Measurements from ENCODE around the gene PLPP7. TPM values are rescaled to one million over a fixed set of nuclear protein-coding genes. Genes with fewer than 3 reads are reported as not detected.
A peak's percentile ranks its signal among the peaks of the same experiment; 100 is the strongest.
"Not testable (repeated sequence)": the region's sequence is repeated elsewhere in the genome, so short reads cannot be mapped to it uniquely, and the experiment has no call there.

The PLPP7 gene
- total RNA-seq, 1 donor from 2014 or later, result 17.3 TPM

DNA sequence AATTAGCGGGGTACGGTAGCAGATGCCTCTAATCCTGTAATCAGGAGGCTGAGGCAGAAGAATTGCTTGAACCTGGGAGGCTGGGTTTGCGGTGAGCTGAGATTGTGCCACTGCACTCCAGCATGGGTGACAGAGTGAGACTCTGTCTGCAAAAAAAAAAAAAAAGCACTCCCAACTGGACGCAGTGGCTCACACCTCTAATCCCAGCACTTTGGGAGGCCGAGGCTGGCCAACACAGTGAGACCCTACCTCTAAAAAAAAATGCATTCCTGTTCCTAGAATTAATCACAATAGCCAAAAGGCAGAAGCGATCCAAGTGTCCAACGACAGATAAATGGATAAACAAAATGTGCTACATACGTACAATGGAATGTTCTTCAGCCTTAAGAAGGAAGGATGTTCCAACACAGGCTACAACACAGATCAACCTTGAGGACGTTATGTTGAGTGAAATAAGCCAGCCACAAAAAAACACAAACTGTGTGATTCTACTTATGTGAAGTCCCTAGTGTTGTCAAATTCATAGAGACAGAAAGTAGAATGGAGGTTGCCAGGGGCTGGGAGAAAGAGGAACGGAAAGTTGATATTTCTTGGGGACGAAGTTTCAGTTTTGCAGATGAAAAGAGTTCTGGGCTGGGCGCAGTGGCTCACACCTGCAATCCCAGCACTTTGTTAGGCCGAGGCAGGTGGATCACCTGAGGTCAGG, 27.0 kb upstream of the PLPP7 start:
- peaks cover 5% of the 10 kb centered on the region for H3K4me1 Mint-ChIP-seq (ENCODE audit: low read depth, unreplicated experiment)
- no peak overlapping the region for H3K27ac Mint-ChIP-seq (ENCODE audit: unreplicated experiment)
- no peaks in the 10 kb centered on the region for H3K27me3 Mint-ChIP-seq (ENCODE audit: unreplicated experiment)
- no peak for DNase-seq
- no peak overlapping the region for H3K4me3 Mint-ChIP-seq (ENCODE audit: unreplicated experiment)
- no peaks in the 10 kb centered on the region for H3K36me3 Mint-ChIP-seq (ENCODE audit: unreplicated experiment)
- H3K9me3 Mint-ChIP-seq (ENCODE audit: unreplicated experiment), result peaks cover 3% of the 10 kb centered on the region
- TF ChIP-seq, protein P1, sequence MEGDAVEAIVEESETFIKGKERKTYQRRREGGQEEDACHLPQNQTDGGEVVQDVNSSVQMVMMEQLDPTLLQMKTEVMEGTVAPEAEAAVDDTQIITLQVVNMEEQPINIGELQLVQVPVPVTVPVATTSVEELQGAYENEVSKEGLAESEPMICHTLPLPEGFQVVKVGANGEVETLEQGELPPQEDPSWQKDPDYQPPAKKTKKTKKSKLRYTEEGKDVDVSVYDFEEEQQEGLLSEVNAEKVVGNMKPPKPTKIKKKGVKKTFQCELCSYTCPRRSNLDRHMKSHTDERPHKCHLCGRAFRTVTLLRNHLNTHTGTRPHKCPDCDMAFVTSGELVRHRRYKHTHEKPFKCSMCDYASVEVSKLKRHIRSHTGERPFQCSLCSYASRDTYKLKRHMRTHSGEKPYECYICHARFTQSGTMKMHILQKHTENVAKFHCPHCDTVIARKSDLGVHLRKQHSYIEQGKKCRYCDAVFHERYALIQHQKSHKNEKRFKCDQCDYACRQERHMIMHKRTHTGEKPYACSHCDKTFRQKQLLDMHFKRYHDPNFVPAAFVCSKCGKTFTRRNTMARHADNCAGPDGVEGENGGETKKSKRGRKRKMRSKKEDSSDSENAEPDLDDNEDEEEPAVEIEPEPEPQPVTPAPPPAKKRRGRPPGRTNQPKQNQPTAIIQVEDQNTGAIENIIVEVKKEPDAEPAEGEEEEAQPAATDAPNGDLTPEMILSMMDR (IDR thresholded peaks at IDR 0.05; ENCODE audit: partially characterized antibody, unreplicated experiment), result no peak

DNA sequence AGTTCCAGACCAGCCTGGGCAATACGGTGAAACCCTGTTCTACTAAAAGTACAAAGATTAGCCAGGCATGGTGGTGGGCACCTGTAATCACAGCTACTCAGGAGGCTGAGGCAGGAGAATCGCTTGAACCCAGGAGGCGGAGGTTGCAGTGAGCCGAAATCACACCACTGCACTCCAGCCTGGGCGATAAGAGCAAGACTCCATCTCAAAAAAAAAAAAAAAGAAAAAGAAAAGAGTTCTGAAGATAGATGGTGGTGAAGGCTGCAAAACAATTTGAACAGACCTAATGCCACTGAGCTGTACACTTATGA, 26.5 kb upstream of the PLPP7 start:
- H3K27me3 Mint-ChIP-seq (ENCODE audit: unreplicated experiment); H3K9me3 Mint-ChIP-seq (ENCODE audit: unreplicated experiment); H3K4me1 Mint-ChIP-seq (ENCODE audit: low read depth, unreplicated experiment); DNase-seq; H3K27ac Mint-ChIP-seq (ENCODE audit: unreplicated experiment); H3K4me3 Mint-ChIP-seq (ENCODE audit: unreplicated experiment); H3K36me3 Mint-ChIP-seq (ENCODE audit: unreplicated experiment): not testable (repeated sequence)

DNA sequence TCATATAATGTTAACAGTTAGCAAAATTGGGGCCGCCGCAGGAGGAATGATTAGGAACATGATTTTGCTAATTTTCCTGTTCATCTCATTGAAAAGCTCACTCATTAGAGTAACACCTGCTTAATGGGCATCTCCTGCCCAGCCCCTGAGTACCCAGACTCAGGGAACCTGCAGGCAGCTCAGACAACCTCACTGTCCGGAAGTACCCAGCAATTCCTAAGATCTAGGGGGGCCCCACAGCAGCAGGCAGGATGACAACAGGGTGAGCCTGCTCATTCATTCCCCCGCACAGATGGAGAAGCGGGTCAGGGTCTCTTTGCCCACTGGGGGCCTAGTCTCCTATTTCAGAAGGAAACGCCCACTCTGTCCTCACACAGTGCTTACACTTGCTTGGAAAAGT, 25.8 kb upstream of the PLPP7 start:
- Mint-ChIP-seq H3K9me3 (ENCODE audit: unreplicated experiment) (peaks cover 3% of the 10 kb centered on the region), H3K36me3 (ENCODE audit: unreplicated experiment) (no peaks in the 10 kb centered on the region), H3K4me3 (ENCODE audit: unreplicated experiment) (no peak overlapping the region), H3K27me3 (ENCODE audit: unreplicated experiment) (no peaks in the 10 kb centered on the region), H3K4me1 (ENCODE audit: low read depth, unreplicated experiment) (peaks cover 3% of the 10 kb centered on the region), H3K27ac (ENCODE audit: unreplicated experiment) (no peak overlapping the region)
- no peak for DNase-seq
- TF ChIP-seq, protein P1 (IDR thresholded peaks at IDR 0.05; ENCODE audit: partially characterized antibody, unreplicated experiment), result no peak

DNA sequence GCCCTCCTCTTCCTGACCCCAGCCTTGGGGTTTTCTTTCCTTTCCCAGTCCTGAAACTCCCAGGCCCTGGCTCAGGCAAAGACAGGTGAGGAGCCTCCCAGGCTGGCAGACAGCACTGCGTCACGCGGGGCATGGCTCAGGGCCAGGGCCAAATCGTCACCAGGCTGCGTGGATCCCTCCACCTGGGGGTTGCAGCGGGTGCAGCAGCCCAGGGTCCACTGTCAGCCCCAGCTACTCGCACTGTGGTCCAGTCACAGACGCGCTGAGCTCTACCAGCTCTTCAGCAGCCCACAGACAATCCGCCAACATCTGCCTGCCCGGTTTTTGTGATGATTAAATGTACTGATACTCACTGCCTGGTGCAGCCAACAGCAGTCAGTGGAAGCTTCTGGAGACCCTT, 25.3 kb upstream of the PLPP7 start:
- Mint-ChIP-seq H3K4me3 (ENCODE audit: unreplicated experiment) (no peak overlapping the region), H3K27me3 (ENCODE audit: unreplicated experiment) (no peaks in the 10 kb centered on the region), H3K9me3 (ENCODE audit: unreplicated experiment) (peaks cover 3% of the 10 kb centered on the region), H3K36me3 (ENCODE audit: unreplicated experiment) (no peaks in the 10 kb centered on the region), H3K4me1 (ENCODE audit: low read depth, unreplicated experiment) (peaks cover 3% of the 10 kb centered on the region), H3K27ac (ENCODE audit: unreplicated experiment) (no peak overlapping the region)
- TF ChIP-seq, protein P1 (IDR thresholded peaks at IDR 0.05; ENCODE audit: partially characterized antibody, unreplicated experiment), result no peak
- DNase-seq, result no peak

DNA sequence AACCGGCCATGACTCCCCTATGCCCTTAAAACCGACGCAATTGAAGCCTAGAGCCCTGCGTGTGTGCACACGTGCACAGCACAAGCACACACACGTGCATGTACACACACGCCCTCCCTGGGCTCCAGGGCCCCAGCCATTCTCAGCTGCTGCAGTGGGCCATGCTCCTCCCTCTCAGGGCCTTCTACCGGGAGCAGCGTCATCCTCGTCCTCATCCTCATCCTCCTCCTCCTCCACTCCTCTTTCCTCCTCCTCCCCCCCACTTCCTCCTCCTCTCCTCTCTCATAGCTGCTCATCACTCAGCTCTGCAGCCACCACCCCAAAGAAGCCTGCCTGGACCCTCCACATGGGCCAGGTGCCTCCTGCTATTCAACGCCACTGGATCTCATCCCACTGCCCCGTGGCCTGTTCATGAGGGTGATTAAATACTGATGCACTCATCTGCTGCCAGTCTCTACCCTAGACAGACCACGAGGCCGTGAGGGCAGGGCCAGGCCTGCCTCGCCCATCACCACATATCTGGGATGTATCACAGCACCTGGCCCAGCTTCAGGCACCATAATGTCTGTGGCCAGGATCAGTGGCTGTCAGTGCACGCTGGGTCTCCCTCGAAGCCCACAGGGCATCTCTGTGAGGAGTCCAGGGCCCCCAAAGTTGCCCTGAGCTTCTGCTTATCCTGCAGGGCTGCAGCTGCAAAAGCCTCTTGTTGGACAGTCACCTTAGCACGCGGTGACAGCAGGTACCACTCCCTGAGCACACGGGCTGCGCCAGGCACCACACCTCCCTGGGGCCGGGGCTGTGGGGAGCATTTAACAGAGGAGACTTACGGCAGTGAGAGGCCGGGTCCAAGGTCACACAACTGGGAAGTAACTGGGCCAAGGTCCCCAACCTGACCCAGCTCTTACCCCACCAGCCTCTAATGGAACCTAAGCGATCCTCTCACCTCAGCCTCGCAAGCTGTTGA, 23.0 kb upstream of the PLPP7 start:
- Mint-ChIP-seq H3K36me3 (ENCODE audit: unreplicated experiment) (no peaks in the 10 kb centered on the region), H3K27ac (ENCODE audit: unreplicated experiment) (peak overlapping the region; percentile 8), H3K27me3 (ENCODE audit: unreplicated experiment) (no peaks in the 10 kb centered on the region), H3K4me1 (ENCODE audit: low read depth, unreplicated experiment) (peaks cover 9% of the 10 kb centered on the region), H3K9me3 (ENCODE audit: unreplicated experiment) (peaks cover 5% of the 10 kb centered on the region), H3K4me3 (ENCODE audit: unreplicated experiment) (no peak overlapping the region)
- TF ChIP-seq, protein P1 (IDR thresholded peaks at IDR 0.05; ENCODE audit: partially characterized antibody, unreplicated experiment), result no peak
- DNase-seq, result no peak
